OCI-LY7 (cell line): Measurements from ENCODE around the gene IL1RAPL1. TPM values are rescaled to one million over a fixed set of nuclear protein-coding genes. Genes with fewer than 3 reads are reported as not detected.

Experiments used
- BruUV-seq: library from RNA; stranded (reverse); fragments of 400-500 nt; replicated peaks from 2 replicates; lab custom pipeline; 2021; lab: Mats Ljungman, UMichigan
- CTCF ChIA-PET: fragments of 300-600 bp; sonication (Branson Sonifier 250); formaldehyde crosslinking; loops from one replicate; lab custom pipeline; 2022; ENCODE audit warnings: antibody characterized with exemption; ENCODE audit not compliant: unreplicated experiment; lab: Charles Lee
- POLR2A ChIA-PET: fragments of 300-600 bp; sonication (Branson Sonifier 250); formaldehyde crosslinking; loops from one replicate; lab custom pipeline; 2022; ENCODE audit warnings: antibody characterized with exemption; lab: Charles Lee
- DNase-seq: peaks from one replicate; pipeline ENCODE4 v3.0.0-alpha.2; 2015; ENCODE audit warnings: low spot score
- H2AFZ ChIP-seq: fragments of 200-600 bp; sonication (generic), shearing (Covaris generic); 2 replicates; pipeline ENCODE4 v1.6.1; 2014; ENCODE audit warnings: mild to moderate bottlenecking, antibody characterized with exemption, low read length, moderate library complexity
- H3K27ac ChIP-seq: fragments of 200-600 bp; sonication (generic); 2 replicates; pipeline ENCODE4 v1.5.1; 2014; ENCODE audit warnings: mixed run types, low read depth, mild to moderate bottlenecking, moderate library complexity, low read length, inconsistent platforms; ENCODE audit not compliant: poor library complexity, severe bottlenecking
- H3K36me3 ChIP-seq: fragments of 200-600 bp; sonication (generic); 2 replicates; pipeline ENCODE4 v1.6.1; 2014; ENCODE audit warnings: mild to moderate bottlenecking, antibody characterized with exemption, low read length, moderate library complexity, mixed read lengths; ENCODE audit not compliant: insufficient read depth
- H3K4me1 ChIP-seq: fragments of 200-600 bp; sonication (generic); 2 replicates; pipeline ENCODE4 v1.5.1; 2014; ENCODE audit warnings: mild to moderate bottlenecking, low read length; ENCODE audit not compliant: insufficient read depth, poor library complexity, severe bottlenecking
- H3K4me2 ChIP-seq: fragments of 200-600 bp; sonication (generic); 2 replicates; pipeline ENCODE4 v1.6.1; 2014; ENCODE audit warnings: mild to moderate bottlenecking, low read length
- H3K4me3 ChIP-seq: fragments of 200-600 bp; sonication (generic); 2 replicates; pipeline ENCODE4 v1.5.1; 2014; ENCODE audit warnings: mild to moderate bottlenecking, low read depth, low read length; ENCODE audit not compliant: poor library complexity, severe bottlenecking
- H3K79me2 ChIP-seq: fragments of 200-600 bp; sonication (generic); 2 replicates; pipeline ENCODE4 v1.6.1; 2016; ENCODE audit warnings: low read depth, mild to moderate bottlenecking, low read length, moderate library complexity, mixed read lengths; ENCODE audit not compliant: insufficient read depth
- H3K9me2 ChIP-seq: fragments of 200-600 bp; sonication (generic); 2 replicates; pipeline ENCODE4 v1.6.1; 2016; ENCODE audit warnings: mild to moderate bottlenecking, low read length, mixed read lengths; ENCODE audit not compliant: insufficient read depth
- H3K9me3 ChIP-seq: fragments of 200-600 bp; sonication (generic); 2 replicates; pipeline ENCODE4 v1.6.1; 2014; ENCODE audit warnings: mild to moderate bottlenecking, mixed run types, low read length, mixed read lengths
- H4K20me1 ChIP-seq: fragments of 200-600 bp; sonication (generic); 2 replicates; pipeline ENCODE4 v1.6.1; 2014; ENCODE audit warnings: mild to moderate bottlenecking, antibody characterized with exemption, low read length, moderate library complexity, mixed read lengths; ENCODE audit not compliant: insufficient read depth
- CTCF ChIP-seq: fragments of 200-600 bp; sonication (generic); conservative IDR thresholded peaks from 2 replicates; pipeline ENCODE4 v1.5.1; 2014; ENCODE audit warnings: mild to moderate bottlenecking, antibody characterized with exemption, low read length, moderate library complexity, mixed read lengths
- EZH2phosphoT487 ChIP-seq: fragments of 200-600 bp; sonication (generic); IDR thresholded peaks from 2 replicates; pipeline ENCODE4 v1.6.1; 2018; ENCODE audit warnings: low read depth, borderline replicate concordance, mild to moderate bottlenecking, mixed run types, antibody characterized with exemption, low read length, moderate library complexity, mixed read lengths
- intact Hi-C: fragments of 100-400 bp; cut with micrococcal nuclease; formaldehyde crosslinking; loops from one replicate; pipeline ENCODE4 v1.10.0; 2022; ENCODE audit not compliant: unreplicated experiment
- total RNA-seq, 2 experiments: library from RNA; depleted of rRNA in 1 of 2; stranded (reverse); fragments of >200 nt in 1 of 2; shearing (Covaris generic) in 1 of 2; gene quantifications; 2 replicates each; pipeline ENCODE4 v1.2.3, GENCODE V29; 2014 to 2022

Gene IL1RAPL1
- total RNA-seq, 2 experiments from 2014 or later = not detected

- ChIA-PET CTCF (no interaction called here), POLR2A (no interaction called here)
- intact Hi-C loops = no loop called here
- no peaks in the 10 kb centered on the region for H3K9me3 ChIP-seq
- no peak for DNase-seq
- no peak overlapping the region for H3K27ac ChIP-seq
- H3K4me3 ChIP-seq = no peak overlapping the region
- no peak overlapping the region for H2AFZ ChIP-seq
- H3K4me1 ChIP-seq = no peaks in the 10 kb centered on the region
- no peaks in the 10 kb centered on the region for H3K9me2 ChIP-seq
- no peaks in the 10 kb centered on the region for H4K20me1 ChIP-seq
- no TSS peak for BruUV-seq
- no peaks in the 10 kb centered on the region for H3K79me2 ChIP-seq
- TF ChIP-seq EZH2phosphoT487 (no peak), CTCF (no peak)
- H3K36me3 ChIP-seq = no peaks in the 10 kb centered on the region
- H3K4me2 ChIP-seq = no peak overlapping the region
Measured at GRCh38 chrX:28960063-28960462, 372.8 kb downstream of the IL1RAPL1 start.

- H3K79me2 ChIP-seq = no peaks in the 10 kb centered on the region
- H3K4me2 ChIP-seq = no peak overlapping the region
- no peaks in the 10 kb centered on the region for H4K20me1 ChIP-seq
- ChIA-PET CTCF (no interaction called here), POLR2A (no interaction called here)
- no peak overlapping the region for H3K27ac ChIP-seq
- intact Hi-C loops = no loop called here
- no peaks in the 10 kb centered on the region for H3K9me3 ChIP-seq
- no peak for DNase-seq
- no peaks in the 10 kb centered on the region for H3K4me1 ChIP-seq
- no peaks in the 10 kb centered on the region for H3K36me3 ChIP-seq
- BruUV-seq = no TSS peak
- no peak overlapping the region for H2AFZ ChIP-seq
- TF ChIP-seq CTCF (no peak), EZH2phosphoT487 (no peak)
- no peak overlapping the region for H3K4me3 ChIP-seq
- H3K9me2 ChIP-seq = no peaks in the 10 kb centered on the region
Measured at GRCh38 chrX:28966331-28966730, 379.1 kb downstream of the IL1RAPL1 start.

GRCh38 chrX:28969126-28969525 lies 381.9 kb downstream of the IL1RAPL1 start:
- no peaks in the 10 kb centered on the region for H3K9me3 ChIP-seq
- H4K20me1 ChIP-seq = no peaks in the 10 kb centered on the region
- intact Hi-C loops = no loop called here
- H3K4me1 ChIP-seq = no peaks in the 10 kb centered on the region
- no peaks in the 10 kb centered on the region for H3K36me3 ChIP-seq
- CTCF ChIA-PET = no interaction called here
- BruUV-seq = no TSS peak
- no peak overlapping the region for H3K4me3 ChIP-seq
- H3K27ac ChIP-seq = no peak overlapping the region
- TF ChIP-seq EZH2phosphoT487 (no peak), CTCF (no peak)
- H2AFZ ChIP-seq = no peak overlapping the region
- DNase-seq = no peak
- no peaks in the 10 kb centered on the region for H3K79me2 ChIP-seq
- H3K4me2 ChIP-seq = no peak overlapping the region
- POLR2A ChIA-PET = no interaction called here
- H3K9me2 ChIP-seq = no peaks in the 10 kb centered on the region
